ENCODE results near the gene MED25. TPM values are rescaled to one million over a fixed set of nuclear protein-coding genes. Genes with fewer than 3 reads are reported as not detected.

The MED25 gene
- polyA plus RNA-seq, 1 of the 3 experiments (the other 2 are of a cell fraction): 30.2 TPM

DNA sequence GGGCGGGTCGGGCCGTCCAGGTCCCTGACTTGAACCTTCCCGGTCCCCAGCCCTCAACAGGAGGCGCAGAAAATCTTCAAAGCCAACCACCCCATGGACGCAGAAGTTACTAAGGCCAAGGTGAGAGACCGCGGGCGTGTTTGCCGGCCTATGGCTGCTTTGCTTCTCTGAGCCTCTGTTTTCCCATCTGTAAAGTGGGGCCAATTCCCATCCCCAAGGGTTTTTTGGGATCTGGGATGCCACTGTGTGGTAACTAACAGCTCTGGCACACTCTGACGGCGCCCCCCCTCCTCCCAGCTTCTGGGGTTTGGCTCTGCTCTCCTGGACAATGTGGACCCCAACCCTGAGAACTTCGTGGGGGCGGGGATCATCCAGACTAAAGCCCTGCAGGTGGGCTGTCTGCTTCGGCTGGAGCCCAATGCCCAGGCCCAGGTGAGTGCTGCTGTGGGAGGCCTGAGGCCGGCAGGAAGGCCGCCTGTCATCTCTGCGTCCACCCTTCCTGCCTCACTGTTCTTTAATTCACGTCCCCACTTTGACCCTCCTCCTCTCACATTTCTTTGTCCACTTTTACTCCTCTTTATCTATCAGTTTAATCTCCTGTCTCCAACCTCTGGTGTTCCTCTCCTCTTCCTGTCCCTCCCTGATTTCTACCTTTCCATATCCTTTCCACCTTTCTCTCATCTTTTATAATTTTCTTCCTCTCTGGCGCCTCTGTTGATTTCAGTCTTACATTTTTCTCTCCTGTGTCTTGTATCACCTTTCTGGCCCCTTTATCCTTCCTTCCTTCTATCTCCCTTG, 12.1 kb upstream of the MED25 start:
- peaks cover 7 to 28% of the 10 kb centered on the region in 2 experiments; a peak in 3 of 4 replicates for H3K4me1 ChIP-seq (ENCODE audit: control insufficient read depth in 1 of 2, insufficient read depth in 2 of 2, low read depth in 1 of 2, low read length in 1 of 2)
- no peaks in the 10 kb centered on the region for H3K9me2 ChIP-seq
- ChIA-PET CTCF (no interaction called here), POLR2A (interaction anchor here (1.0 kb wide), 1 partner anchor 8 kb away, joined by 3 read pairs; no protein-coding TSS in a partner anchor)
- TF ChIP-seq SMC3 (IDR thresholded peaks at IDR 0.05; ENCODE audit: low read depth, low read length) (no peak), GABPA (IDR thresholded peaks at IDR 0.05; ENCODE audit: low read depth) (no peak), RXRA (IDR thresholded peaks at IDR 0.05; ENCODE audit: borderline replicate concordance, low read depth) (no peak), NRF1 (IDR thresholded peaks at IDR 0.05; ENCODE audit: low read depth, low read length) (no peak), RCOR1 (IDR thresholded peaks at IDR 0.05; ENCODE audit: low read length) (no peak), POLR2AphosphoS5 (IDR thresholded peaks at IDR 0.05; ENCODE audit: low read depth, low read length) (no peak), EP300 (IDR thresholded peaks at IDR 0.05; ENCODE audit: borderline replicate concordance in 1 of 2, low read depth in 1 of 2, low read length in 1 of 2) (no peak)
- TF ChIP-seq, protein P1, sequence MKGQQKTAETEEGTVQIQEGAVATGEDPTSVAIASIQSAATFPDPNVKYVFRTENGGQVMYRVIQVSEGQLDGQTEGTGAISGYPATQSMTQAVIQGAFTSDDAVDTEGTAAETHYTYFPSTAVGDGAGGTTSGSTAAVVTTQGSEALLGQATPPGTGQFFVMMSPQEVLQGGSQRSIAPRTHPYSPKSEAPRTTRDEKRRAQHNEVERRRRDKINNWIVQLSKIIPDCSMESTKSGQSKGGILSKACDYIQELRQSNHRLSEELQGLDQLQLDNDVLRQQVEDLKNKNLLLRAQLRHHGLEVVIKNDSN (IDR thresholded peaks at IDR 0.05; ENCODE audit: borderline replicate concordance, low read depth): no peak
- TF ChIP-seq, protein P2, sequence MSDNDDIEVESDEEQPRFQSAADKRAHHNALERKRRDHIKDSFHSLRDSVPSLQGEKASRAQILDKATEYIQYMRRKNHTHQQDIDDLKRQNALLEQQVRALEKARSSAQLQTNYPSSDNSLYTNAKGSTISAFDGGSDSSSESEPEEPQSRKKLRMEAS (IDR thresholded peaks at IDR 0.05; ENCODE audit: low read depth): no peak
- no peak overlapping the region for H3K9ac ChIP-seq
- H3K27me3 ChIP-seq (ENCODE audit: insufficient read depth): no peaks in the 10 kb centered on the region
- no peak for DNase-seq
- no peaks in the 10 kb centered on the region for H3K9me3 ChIP-seq
- no peak overlapping the region for H2AFZ ChIP-seq (ENCODE audit: low read depth)
- no peak overlapping the region for H3K27ac ChIP-seq (ENCODE audit: low read depth in 2 of 2, low read length in 1 of 2)
- H3K4me2 ChIP-seq: no peak overlapping the region
- peaks cover 4% of the 10 kb centered on the region; the same call in 1 of the 2 replicates for H4K20me1 ChIP-seq (ENCODE audit: insufficient read depth)
- H3F3A ChIP-seq (replicated peaks; ENCODE audit: insufficient read depth): peaks cover 20% of the 10 kb centered on the region
- 93% methylated on average over 18 of the region's 20 CpGs for WGBS (ENCODE audit: low lambda C conversion rate)
- peaks cover 8 to 23% of the 10 kb centered on the region in 2 experiments for H3K36me3 ChIP-seq (replicated peaks in 1 of 2; ENCODE audit: control insufficient read depth in 1 of 2, insufficient read depth in 2 of 2, low read length in 1 of 2)
- H3K79me2 ChIP-seq (ENCODE audit: insufficient read depth): no peaks in the 10 kb centered on the region
- no peak overlapping the region for H3K4me3 ChIP-seq (ENCODE audit: low read depth in 2 of 2, low read length in 1 of 2)

DNA sequence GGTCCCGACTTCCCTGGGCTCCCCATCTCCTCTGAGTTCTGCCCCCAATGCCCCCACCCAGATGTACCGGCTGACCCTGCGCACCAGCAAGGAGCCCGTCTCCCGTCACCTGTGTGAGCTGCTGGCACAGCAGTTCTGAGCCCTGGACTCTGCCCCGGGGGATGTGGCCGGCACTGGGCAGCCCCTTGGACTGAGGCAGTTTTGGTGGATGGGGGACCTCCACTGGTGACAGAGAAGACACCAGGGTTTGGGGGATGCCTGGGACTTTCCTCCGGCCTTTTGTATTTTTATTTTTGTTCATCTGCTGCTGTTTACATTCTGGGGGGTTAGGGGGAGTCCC, 11.5 kb upstream of the MED25 start:
- Histone ChIP-seq H3K4me1 (ENCODE audit: control insufficient read depth in 1 of 2, insufficient read depth in 2 of 2, low read depth in 1 of 2, low read length in 1 of 2) (peaks cover 7 to 24% of the 10 kb centered on the region in 2 experiments; a peak in 3 of 4 replicates), H3K27me3 (ENCODE audit: insufficient read depth) (no peaks in the 10 kb centered on the region), H3K4me2 (no peak overlapping the region), H4K20me1 (ENCODE audit: insufficient read depth) (peaks cover 4% of the 10 kb centered on the region; the same call in 1 of the 2 replicates), H3K79me2 (ENCODE audit: insufficient read depth) (no peaks in the 10 kb centered on the region), H2AFZ (ENCODE audit: low read depth) (no peak overlapping the region), H3K9me2 (no peaks in the 10 kb centered on the region), H3F3A (replicated peaks; ENCODE audit: insufficient read depth) (peaks cover 20% of the 10 kb centered on the region), H3K9me3 (no peaks in the 10 kb centered on the region), H3K27ac (ENCODE audit: low read depth in 2 of 2, low read length in 1 of 2) (no peak overlapping the region), H3K4me3 (ENCODE audit: low read depth in 2 of 2, low read length in 1 of 2) (no peak overlapping the region), H3K36me3 (replicated peaks in 1 of 2; ENCODE audit: control insufficient read depth in 1 of 2, insufficient read depth in 2 of 2, low read length in 1 of 2) (peaks cover 8 to 23% of the 10 kb centered on the region in 2 experiments), H3K9ac (no peak overlapping the region)
- DNase-seq: no peak
- POLR2A ChIA-PET: no interaction called here
- CTCF ChIA-PET: interaction anchor here (0.9 kb wide), 1 partner anchor 126 kb away, joined by 3 read pairs; no protein-coding TSS in a partner anchor
- WGBS (ENCODE audit: low lambda C conversion rate): 97% methylated on average over 8 of the region's 8 CpGs
- TF ChIP-seq, protein P3, sequence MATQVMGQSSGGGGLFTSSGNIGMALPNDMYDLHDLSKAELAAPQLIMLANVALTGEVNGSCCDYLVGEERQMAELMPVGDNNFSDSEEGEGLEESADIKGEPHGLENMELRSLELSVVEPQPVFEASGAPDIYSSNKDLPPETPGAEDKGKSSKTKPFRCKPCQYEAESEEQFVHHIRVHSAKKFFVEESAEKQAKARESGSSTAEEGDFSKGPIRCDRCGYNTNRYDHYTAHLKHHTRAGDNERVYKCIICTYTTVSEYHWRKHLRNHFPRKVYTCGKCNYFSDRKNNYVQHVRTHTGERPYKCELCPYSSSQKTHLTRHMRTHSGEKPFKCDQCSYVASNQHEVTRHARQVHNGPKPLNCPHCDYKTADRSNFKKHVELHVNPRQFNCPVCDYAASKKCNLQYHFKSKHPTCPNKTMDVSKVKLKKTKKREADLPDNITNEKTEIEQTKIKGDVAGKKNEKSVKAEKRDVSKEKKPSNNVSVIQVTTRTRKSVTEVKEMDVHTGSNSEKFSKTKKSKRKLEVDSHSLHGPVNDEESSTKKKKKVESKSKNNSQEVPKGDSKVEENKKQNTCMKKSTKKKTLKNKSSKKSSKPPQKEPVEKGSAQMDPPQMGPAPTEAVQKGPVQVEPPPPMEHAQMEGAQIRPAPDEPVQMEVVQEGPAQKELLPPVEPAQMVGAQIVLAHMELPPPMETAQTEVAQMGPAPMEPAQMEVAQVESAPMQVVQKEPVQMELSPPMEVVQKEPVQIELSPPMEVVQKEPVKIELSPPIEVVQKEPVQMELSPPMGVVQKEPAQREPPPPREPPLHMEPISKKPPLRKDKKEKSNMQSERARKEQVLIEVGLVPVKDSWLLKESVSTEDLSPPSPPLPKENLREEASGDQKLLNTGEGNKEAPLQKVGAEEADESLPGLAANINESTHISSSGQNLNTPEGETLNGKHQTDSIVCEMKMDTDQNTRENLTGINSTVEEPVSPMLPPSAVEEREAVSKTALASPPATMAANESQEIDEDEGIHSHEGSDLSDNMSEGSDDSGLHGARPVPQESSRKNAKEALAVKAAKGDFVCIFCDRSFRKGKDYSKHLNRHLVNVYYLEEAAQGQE (IDR thresholded peaks at IDR 0.05; ENCODE audit: low read depth, low read length): no peak
- TF ChIP-seq GATA2 (CRISPR knock-in tag; IDR thresholded peaks at IDR 0.05): no peak
- TF ChIP-seq FOSL2 (IDR thresholded peaks at IDR 0.05; ENCODE audit: borderline replicate concordance, low read depth): no peak
- TF ChIP-seq, protein P4, sequence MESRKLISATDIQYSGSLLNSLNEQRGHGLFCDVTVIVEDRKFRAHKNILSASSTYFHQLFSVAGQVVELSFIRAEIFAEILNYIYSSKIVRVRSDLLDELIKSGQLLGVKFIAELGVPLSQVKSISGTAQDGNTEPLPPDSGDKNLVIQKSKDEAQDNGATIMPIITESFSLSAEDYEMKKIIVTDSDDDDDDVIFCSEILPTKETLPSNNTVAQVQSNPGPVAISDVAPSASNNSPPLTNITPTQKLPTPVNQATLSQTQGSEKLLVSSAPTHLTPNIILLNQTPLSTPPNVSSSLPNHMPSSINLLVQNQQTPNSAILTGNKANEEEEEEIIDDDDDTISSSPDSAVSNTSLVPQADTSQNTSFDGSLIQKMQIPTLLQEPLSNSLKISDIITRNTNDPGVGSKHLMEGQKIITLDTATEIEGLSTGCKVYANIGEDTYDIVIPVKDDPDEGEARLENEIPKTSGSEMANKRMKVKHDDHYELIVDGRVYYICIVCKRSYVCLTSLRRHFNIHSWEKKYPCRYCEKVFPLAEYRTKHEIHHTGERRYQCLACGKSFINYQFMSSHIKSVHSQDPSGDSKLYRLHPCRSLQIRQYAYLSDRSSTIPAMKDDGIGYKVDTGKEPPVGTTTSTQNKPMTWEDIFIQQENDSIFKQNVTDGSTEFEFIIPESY (IDR thresholded peaks at IDR 0.05; ENCODE audit: borderline replicate concordance, low read depth): no peak
- TF ChIP-seq EZH2phosphoT487 (IDR thresholded peaks at IDR 0.05; ENCODE audit: borderline replicate concordance, low read depth): no peak
- TF ChIP-seq, protein P1 (IDR thresholded peaks at IDR 0.05; ENCODE audit: borderline replicate concordance, low read depth): no peak
- TF ChIP-seq CHD2 (IDR thresholded peaks at IDR 0.05; ENCODE audit: low read length, partially characterized antibody): no peak
- TF ChIP-seq GABPA (IDR thresholded peaks at IDR 0.05; ENCODE audit: low read depth): no peak
- TF ChIP-seq MXI1 (IDR thresholded peaks at IDR 0.05; ENCODE audit: low read depth, low read length): no peak
- TF ChIP-seq NFIC (IDR thresholded peaks at IDR 0.05; ENCODE audit: borderline replicate concordance): no peak
- TF ChIP-seq SIN3A (IDR thresholded peaks at IDR 0.05; ENCODE audit: borderline replicate concordance, low read depth, low read length): no peak
- TF ChIP-seq TCF12 (IDR thresholded peaks at IDR 0.05): no peak
- no peak for TF ChIP-seq RCOR1 (IDR thresholded peaks at IDR 0.05; ENCODE audit: low read length)
